ENCODE data around the gene DTNB. TPM values are rescaled to one million over a fixed set of nuclear protein-coding genes. Genes with fewer than 3 reads are reported as not detected.

The DTNB gene
- total RNA-seq, 4 donors from 2014 or later: 5.2 to 9.9 (median 9.2) TPM

- TF ChIP-seq CTCF (IDR thresholded peaks at IDR 0.05): no peak
- DNase-seq (ENCODE audit: low spot score) (no peak), ATAC-seq (ENCODE audit: low FRiP score) (no peak)
These were observed 86.6 kb downstream of the DTNB start for GRCh38 chr2:25586726-25587144.

- ATAC-seq (ENCODE audit: low FRiP score) (no peak), DNase-seq (ENCODE audit: low spot score) (no peak)
- no peak for TF ChIP-seq CTCF (IDR thresholded peaks at IDR 0.05)
These were observed 88.2 kb downstream of the DTNB start for GRCh38 chr2:25585189-25585588.

- ATAC-seq (ENCODE audit: low FRiP score): no peak
- no peak for DNase-seq (ENCODE audit: low spot score)
- TF ChIP-seq CTCF (IDR thresholded peaks at IDR 0.05): no peak
These were observed 91.1 kb downstream of the DTNB start for GRCh38 chr2:25582077-25582830.

GRCh38 chr2:25576596-25576995 is 96.8 kb downstream of the DTNB start:
- ATAC-seq (ENCODE audit: low FRiP score) (no peak), DNase-seq (ENCODE audit: low spot score) (no peak)
- TF ChIP-seq CTCF (IDR thresholded peaks at IDR 0.05): no peak

- ATAC-seq (ENCODE audit: low FRiP score) (no peak), DNase-seq (ENCODE audit: low spot score) (no peak)
- no peak for TF ChIP-seq CTCF (IDR thresholded peaks at IDR 0.05)
These were observed 100.7 kb downstream of the DTNB start for GRCh38 chr2:25572638-25573037.

GRCh38 chr2:25570161-25570845 is 103.1 kb downstream of the DTNB start:
- DNase-seq (ENCODE audit: low spot score) (no peak), ATAC-seq (ENCODE audit: low FRiP score) (no peak)
- no peak for TF ChIP-seq CTCF (IDR thresholded peaks at IDR 0.05)

- ATAC-seq (ENCODE audit: low FRiP score) (no peak), DNase-seq (ENCODE audit: low spot score) (no peak)
- TF ChIP-seq CTCF (IDR thresholded peaks at IDR 0.05): no peak
These were observed 106.0 kb downstream of the DTNB start for GRCh38 chr2:25567406-25567805.
